ENCODE results near the gene GTF3C6. TPM values are rescaled to one million over a fixed set of nuclear protein-coding genes. Genes with fewer than 3 reads are reported as not detected.
A peak's percentile ranks its signal among the peaks of the same experiment; 100 is the strongest.

Gene GTF3C6
- total and polyA plus RNA-seq, 2 of the 13 experiments (the other 11 are each of a cell fraction or from before 2014, with no cell fraction given): 21.6 to 160 TPM

GRCh38 chr6:110951008-110951407 lies 7.5 kb upstream of the GTF3C6 start:
- in situ Hi-C loops (cut with HindIII; ENCODE audit: extremely low pct_ligation_motif_present, low pct_unique_long_range_greater_than_20kb): no loop called here

More at GRCh38 chr6:110951008-110951407, 7.5 kb upstream of the GTF3C6 start:
- WGBS (ENCODE audit: low lambda C conversion rate): 29% methylated on average over 1 of the region's 1 CpG
- Histone ChIP-seq H4K20me1 (ENCODE audit: insufficient read depth, low read length) (no peaks in the 10 kb centered on the region), H3K4me3 (replicated peaks in 1 of 3; ENCODE audit: insufficient read depth in 1 of 3, low read depth in 2 of 3, low read length in 3 of 3) (no peak overlapping the region), H3K36me3 (replicated peaks in 1 of 2; ENCODE audit: control insufficient read depth in 1 of 2, insufficient read depth in 2 of 2, low read length in 2 of 2) (no peaks in the 10 kb centered on the region), H3K27me3 (ENCODE audit: control insufficient read depth in 1 of 2, insufficient read depth in 2 of 2, low read length in 2 of 2) (no peaks in the 10 kb centered on the region), H2AFZ (ENCODE audit: low read length) (no peak overlapping the region), H3K27ac (ENCODE audit: extremely low read length, insufficient read depth, low read length) (no peak overlapping the region), H3K9me3 (ENCODE audit: low read length) (no peaks in the 10 kb centered on the region), H3K79me2 (ENCODE audit: insufficient read depth, low read length) (no peaks in the 10 kb centered on the region), H3K4me1 (ENCODE audit: insufficient read depth, low read length) (peaks cover 48% of the 10 kb centered on the region), H3K9ac (ENCODE audit: insufficient read depth, low read depth, low read length) (no peak overlapping the region), H3K4me2 (ENCODE audit: low read depth, low read length) (no peak overlapping the region; the same call in 1 of the 2 replicates)
- no TSS peak for BruUV-seq (replicated peaks)
- no peak for TF ChIP-seq XRCC5 (optimal IDR thresholded peaks at IDR 0.05; ENCODE audit: low read length)
- no peak for TF ChIP-seq TCF7L2 (IDR thresholded peaks at IDR 0.05; ENCODE audit: low read depth, low read length)
- TF ChIP-seq, protein P1, sequence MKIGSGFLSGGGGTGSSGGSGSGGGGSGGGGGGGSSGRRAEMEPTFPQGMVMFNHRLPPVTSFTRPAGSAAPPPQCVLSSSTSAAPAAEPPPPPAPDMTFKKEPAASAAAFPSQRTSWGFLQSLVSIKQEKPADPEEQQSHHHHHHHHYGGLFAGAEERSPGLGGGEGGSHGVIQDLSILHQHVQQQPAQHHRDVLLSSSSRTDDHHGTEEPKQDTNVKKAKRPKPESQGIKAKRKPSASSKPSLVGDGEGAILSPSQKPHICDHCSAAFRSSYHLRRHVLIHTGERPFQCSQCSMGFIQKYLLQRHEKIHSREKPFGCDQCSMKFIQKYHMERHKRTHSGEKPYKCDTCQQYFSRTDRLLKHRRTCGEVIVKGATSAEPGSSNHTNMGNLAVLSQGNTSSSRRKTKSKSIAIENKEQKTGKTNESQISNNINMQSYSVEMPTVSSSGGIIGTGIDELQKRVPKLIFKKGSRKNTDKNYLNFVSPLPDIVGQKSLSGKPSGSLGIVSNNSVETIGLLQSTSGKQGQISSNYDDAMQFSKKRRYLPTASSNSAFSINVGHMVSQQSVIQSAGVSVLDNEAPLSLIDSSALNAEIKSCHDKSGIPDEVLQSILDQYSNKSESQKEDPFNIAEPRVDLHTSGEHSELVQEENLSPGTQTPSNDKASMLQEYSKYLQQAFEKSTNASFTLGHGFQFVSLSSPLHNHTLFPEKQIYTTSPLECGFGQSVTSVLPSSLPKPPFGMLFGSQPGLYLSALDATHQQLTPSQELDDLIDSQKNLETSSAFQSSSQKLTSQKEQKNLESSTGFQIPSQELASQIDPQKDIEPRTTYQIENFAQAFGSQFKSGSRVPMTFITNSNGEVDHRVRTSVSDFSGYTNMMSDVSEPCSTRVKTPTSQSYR (CRISPR knock-in tag; IDR thresholded peaks at IDR 0.05; ENCODE audit: borderline replicate concordance): no peak
- TF ChIP-seq SOX5 (CRISPR knock-in tag; IDR thresholded peaks at IDR 0.05; ENCODE audit: borderline replicate concordance): peak; percentile 15; the same call in 1 of the 2 replicates
- no peak for ATAC-seq
- ChIA-PET POLR2A (interaction anchor here (1.2 to 1.4 kb wide), 4 partner anchors 74 to 385 kb away, joined by 3 to 4 read pairs (median 4); partner anchors contain the start of gene AMD1), CTCF (ENCODE audit: low intra/inter-chr PET ratio, low total read pairs) (no interaction called here)
- no peak for DNase-seq (ENCODE audit: low spot score)
- intact Hi-C loops (cut with micrococcal nuclease; ENCODE audit: unreplicated experiment): loop anchor here (5.0 kb wide), 2 partner anchors 74 to 249 kb away; no protein-coding TSS in a partner anchor
- no peak for FAIRE-seq
